T-helper 2 cell treated with Interferon-gamma antibody and Interleukin-4, amounts not matched to agents 5 μg/mL and 100 μg/mL, for 36 hours (primary cell): ENCODE results near the gene SRRM1.
A peak's percentile ranks its signal among the peaks of the same experiment; 100 is the strongest.

Experiments used
- DNase-seq: peaks from one replicate; pipeline ENCODE4 v3.0.0; 2021; ENCODE audit warnings: low spot score
- H3K27ac Mint-ChIP-seq: one replicate; pipeline ENCODE4 v1.8.0; 2021; ENCODE audit warnings: mild to moderate bottlenecking, mixed read lengths
- H3K27me3 Mint-ChIP-seq: one replicate; pipeline ENCODE4 v1.8.0; 2021; ENCODE audit warnings: low read depth, mixed read lengths
- H3K36me3 Mint-ChIP-seq: one replicate; pipeline ENCODE4 v1.8.0; 2021; ENCODE audit warnings: low read depth, mixed read lengths
- H3K4me1 Mint-ChIP-seq: one replicate; pipeline ENCODE4 v1.8.0; 2021; ENCODE audit warnings: low read depth, mixed read lengths
- H3K4me3 Mint-ChIP-seq: one replicate; pipeline ENCODE4 v1.8.0; 2022; ENCODE audit warnings: mild to moderate bottlenecking, moderate library complexity, mixed read lengths
- H3K9me3 Mint-ChIP-seq: one replicate; pipeline ENCODE4 v1.8.0; 2021; ENCODE audit warnings: mixed read lengths

The SRRM1 gene

GRCh38 chr1:24632832-24633175 lies 10.3 kb upstream of the SRRM1 start:
- Mint-ChIP-seq H3K36me3 (no peaks in the 10 kb centered on the region), H3K4me1 (peaks cover 2% of the 10 kb centered on the region), H3K27me3 (peaks cover 34% of the 10 kb centered on the region), H3K27ac (no peak overlapping the region), H3K9me3 (no peaks in the 10 kb centered on the region), H3K4me3 (no peak overlapping the region)
- no peak for DNase-seq

DNA sequence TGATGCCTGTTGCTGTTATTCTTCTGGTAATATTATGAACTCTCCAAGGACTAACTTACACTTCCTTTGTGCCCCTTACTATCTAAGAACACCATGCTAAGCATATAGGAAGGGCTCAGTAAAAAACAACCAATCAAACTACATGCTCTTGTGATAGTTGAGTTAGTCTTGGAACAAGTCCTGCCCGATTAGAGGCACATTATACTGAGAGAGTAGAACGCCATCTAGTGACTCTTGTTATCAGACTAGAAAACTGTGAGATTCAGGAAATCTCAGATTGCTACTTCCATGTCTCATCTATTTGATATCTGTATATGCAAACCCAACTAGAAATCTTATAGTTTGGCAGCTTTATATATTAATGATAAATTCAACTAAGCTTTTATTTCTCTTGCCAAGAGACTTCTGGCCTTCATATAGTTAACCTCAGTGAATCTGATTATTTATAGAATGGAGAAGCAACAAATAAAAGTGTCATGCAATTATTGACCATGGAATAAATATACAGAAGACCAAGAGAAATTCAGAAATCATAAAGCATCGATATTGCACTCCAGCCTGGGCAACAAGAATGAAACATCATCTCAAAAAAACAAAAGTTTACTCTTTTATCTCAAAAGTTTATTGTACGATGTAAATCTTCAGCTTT lies 7.8 kb upstream of the SRRM1 start:
- Mint-ChIP-seq H3K4me1 (peaks cover 6% of the 10 kb centered on the region), H3K9me3 (no peaks in the 10 kb centered on the region), H3K36me3 (no peaks in the 10 kb centered on the region), H3K4me3 (no peak overlapping the region), H3K27ac (no peak overlapping the region), H3K27me3 (peaks cover 26% of the 10 kb centered on the region)
- DNase-seq, result no peak

GRCh38 chr1:24636661-24637357 lies 6.3 kb upstream of the SRRM1 start:
- Mint-ChIP-seq H3K36me3 (no peaks in the 10 kb centered on the region), H3K27ac (no peak overlapping the region), H3K4me1 (peaks cover 13% of the 10 kb centered on the region), H3K9me3 (no peaks in the 10 kb centered on the region), H3K4me3 (no peak overlapping the region), H3K27me3 (peaks cover 24% of the 10 kb centered on the region)
- no peak for DNase-seq

- Mint-ChIP-seq H3K4me3 (no peak overlapping the region), H3K27ac (peak overlapping the region; percentile 33), H3K9me3 (no peaks in the 10 kb centered on the region), H3K27me3 (peaks cover 20% of the 10 kb centered on the region), H3K36me3 (peaks cover 6% of the 10 kb centered on the region), H3K4me1 (peaks cover 14% of the 10 kb centered on the region)
- DNase-seq, result no peak
These were observed 4.0 kb upstream of the SRRM1 start for GRCh38 chr1:24639094-24639493.

DNA sequence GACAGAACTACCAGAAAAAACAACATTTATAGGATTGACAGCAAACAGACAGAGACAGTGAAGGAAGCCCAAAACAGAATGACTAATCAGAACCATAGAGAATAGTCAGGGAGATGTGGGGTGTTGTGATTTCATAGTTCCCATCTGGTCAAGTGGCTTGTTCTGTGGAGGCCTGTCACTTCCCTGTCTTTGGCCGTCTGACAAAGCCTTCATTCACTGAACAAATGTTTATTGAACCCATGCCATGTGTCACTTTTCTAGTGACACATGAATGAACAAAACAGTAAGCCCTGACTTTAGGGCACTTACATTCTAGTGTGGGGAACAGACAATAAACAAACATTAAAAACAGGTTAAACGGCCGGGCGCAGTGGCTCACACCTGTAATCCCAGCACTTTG lies 3.2 kb upstream of the SRRM1 start:
- H3K27me3 Mint-ChIP-seq, result peaks cover 20% of the 10 kb centered on the region
- peak overlapping the region; percentile 33 for H3K27ac Mint-ChIP-seq
- H3K9me3 Mint-ChIP-seq, result no peaks in the 10 kb centered on the region
- no peak for DNase-seq
- no peak overlapping the region for H3K4me3 Mint-ChIP-seq
- H3K36me3 Mint-ChIP-seq, result peaks cover 11% of the 10 kb centered on the region
- peaks cover 21% of the 10 kb centered on the region for H3K4me1 Mint-ChIP-seq

- Mint-ChIP-seq H3K9me3 (no peaks in the 10 kb centered on the region), H3K36me3 (peaks cover 15% of the 10 kb centered on the region), H3K27ac (peak overlapping the region; percentile 37), H3K27me3 (peaks cover 18% of the 10 kb centered on the region), H3K4me1 (peaks cover 24% of the 10 kb centered on the region), H3K4me3 (peak overlapping the region; percentile 14)
- no peak for DNase-seq
These were observed 2.8 kb upstream of the SRRM1 start for GRCh38 chr1:24640288-24640687.

DNA sequence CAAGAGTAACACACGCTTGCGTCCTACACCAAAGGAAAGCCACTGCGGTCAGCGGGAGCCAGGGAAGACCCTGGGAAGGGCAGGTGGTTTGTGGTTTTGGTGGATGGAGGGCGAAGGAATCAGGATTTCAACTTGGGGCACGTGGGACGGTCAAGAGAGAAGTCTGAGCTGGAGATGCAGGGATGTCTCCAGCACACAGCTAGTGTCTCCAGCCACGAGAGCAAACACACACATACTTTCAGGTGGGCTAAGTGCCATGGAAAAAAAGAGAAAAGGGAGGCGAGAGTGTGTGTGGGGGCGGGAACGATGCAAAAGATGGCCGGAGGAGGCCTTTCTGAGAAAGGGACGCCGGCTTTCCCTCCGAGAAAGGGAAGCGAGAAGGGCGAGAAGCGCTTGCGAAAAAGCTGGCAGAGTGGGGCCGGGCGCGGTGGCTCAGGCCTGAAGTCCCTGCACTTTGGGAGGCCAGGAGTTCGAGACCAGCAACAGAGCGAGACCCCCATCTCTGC lies 1.4 kb upstream of the SRRM1 start:
- peaks cover 26% of the 10 kb centered on the region for H3K36me3 Mint-ChIP-seq

DNA sequence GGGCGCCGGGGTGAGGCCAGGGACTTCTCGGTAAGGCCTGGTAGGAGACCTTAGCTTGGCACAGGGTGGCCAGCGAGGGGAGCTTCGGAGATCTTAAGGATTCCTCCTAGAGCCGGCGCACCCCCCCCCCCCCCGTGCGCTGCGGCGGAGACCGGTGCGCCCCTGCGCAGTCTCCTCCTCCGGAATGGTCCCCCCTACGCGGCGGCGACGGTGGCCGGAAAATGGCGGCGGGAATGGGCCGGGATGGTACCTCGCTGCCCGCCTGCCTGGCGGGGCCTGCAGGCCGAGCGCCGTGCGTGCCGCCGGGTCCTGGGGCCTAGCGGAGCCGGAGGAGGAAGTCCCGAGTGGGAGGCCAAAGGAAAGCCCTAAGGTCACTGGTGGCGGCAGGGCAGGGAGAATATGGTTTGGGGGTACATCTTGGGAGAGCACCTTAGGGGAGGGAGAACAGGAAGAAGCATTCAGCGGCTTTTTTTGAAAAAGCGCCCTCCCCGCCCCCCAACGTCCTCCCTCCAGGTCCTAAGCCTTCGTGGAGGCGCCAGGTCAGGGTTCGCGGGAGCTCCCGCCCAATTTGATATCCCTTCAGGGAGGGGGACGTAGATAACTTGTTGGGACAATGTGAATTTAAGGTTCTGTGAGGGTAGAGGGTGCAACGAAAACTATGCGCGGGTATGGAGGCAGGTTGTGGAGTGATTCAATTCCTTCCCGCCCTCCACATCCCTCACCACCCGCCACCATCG lies 429 bp downstream of the SRRM1 start:
- DNase-seq, result no peak
- peak overlapping the region; percentile 97 for H3K4me3 Mint-ChIP-seq
- H3K9me3 Mint-ChIP-seq, result no peaks in the 10 kb centered on the region
- peak overlapping the region; percentile 99 for H3K27ac Mint-ChIP-seq
- H3K4me1 Mint-ChIP-seq, result peaks cover 42% of the 10 kb centered on the region
- H3K27me3 Mint-ChIP-seq, result no peaks in the 10 kb centered on the region
- peaks cover 44% of the 10 kb centered on the region for H3K36me3 Mint-ChIP-seq

More for the DNA sequence above, 1.4 kb upstream of the SRRM1 start:
- Mint-ChIP-seq H3K9me3 (no peaks in the 10 kb centered on the region), H3K4me3 (peak overlapping the region; percentile 97), H3K4me1 (peaks cover 31% of the 10 kb centered on the region), H3K27ac (peak overlapping the region; percentile 99), H3K27me3 (peaks cover 9% of the 10 kb centered on the region)
- DNase-seq, result peak; percentile 18

DNA sequence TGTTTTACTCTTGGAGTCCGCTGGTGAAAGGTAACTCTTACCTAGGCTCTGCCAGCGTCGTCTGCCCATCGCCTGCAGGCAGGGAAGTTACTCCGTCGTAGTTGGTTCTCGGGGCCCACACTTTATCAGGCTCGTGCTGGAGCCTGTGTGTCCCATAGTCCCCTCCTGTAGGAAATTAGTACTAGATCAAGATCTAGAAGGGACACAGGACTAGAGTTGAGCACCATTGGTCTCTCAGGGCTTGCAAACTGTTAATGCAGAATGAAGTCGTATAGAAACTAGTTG lies 940 bp downstream of the SRRM1 start:
- Mint-ChIP-seq H3K4me1 (peaks cover 45% of the 10 kb centered on the region), H3K9me3 (no peaks in the 10 kb centered on the region), H3K27me3 (no peaks in the 10 kb centered on the region), H3K36me3 (peaks cover 49% of the 10 kb centered on the region), H3K4me3 (peak overlapping the region; percentile 97), H3K27ac (peak overlapping the region; percentile 87)
- DNase-seq, result peak; percentile 14

DNA sequence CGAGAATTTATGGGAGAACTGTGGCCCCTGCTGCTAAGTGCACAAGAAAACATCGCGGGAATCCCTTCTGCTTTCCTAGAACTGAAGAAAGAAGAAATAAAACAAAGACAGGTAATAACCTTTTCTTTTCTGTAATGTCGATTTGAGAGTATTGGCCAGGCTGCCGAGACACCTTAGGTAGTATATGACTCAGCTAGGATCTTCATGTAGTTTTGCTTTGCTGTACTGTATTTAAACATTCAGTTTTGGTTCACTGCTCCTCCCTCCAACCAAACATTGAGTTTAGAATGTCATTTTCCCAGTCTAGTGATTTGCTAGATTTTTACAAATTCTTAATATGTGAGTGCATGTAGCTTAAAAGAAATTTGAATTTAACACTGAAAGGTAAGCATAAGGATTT lies 5.8 kb downstream of the SRRM1 start:
- H3K36me3 Mint-ChIP-seq, result peaks cover 83% of the 10 kb centered on the region
- peak overlapping the region; percentile 36 for H3K27ac Mint-ChIP-seq
- H3K4me3 Mint-ChIP-seq, result no peak overlapping the region
- peaks cover 47% of the 10 kb centered on the region for H3K4me1 Mint-ChIP-seq
- H3K9me3 Mint-ChIP-seq, result no peaks in the 10 kb centered on the region
- DNase-seq, result no peak
- H3K27me3 Mint-ChIP-seq, result no peaks in the 10 kb centered on the region

DNA sequence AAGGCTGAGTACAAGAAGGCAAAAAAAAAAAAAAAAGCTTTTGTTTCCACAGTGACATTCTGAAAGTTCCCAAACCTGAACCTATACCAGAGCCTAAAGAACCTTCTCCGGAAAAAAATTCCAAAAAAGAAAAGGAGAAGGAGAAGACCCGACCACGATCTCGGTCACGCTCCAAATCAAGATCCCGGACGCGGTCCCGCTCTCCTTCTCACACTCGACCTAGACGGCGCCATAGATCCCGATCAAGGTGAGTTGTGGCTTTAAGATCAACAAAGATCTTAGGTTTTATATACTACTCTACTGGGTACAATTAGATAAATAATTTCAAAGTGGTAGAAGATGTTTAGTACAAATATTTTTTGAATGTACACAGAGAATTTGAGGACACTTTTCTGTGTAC lies 9.3 kb downstream of the SRRM1 start:
- no peak for DNase-seq
- peaks cover 28% of the 10 kb centered on the region for H3K4me1 Mint-ChIP-seq
- H3K9me3 Mint-ChIP-seq, result no peaks in the 10 kb centered on the region
- H3K4me3 Mint-ChIP-seq, result no peak overlapping the region
- H3K27me3 Mint-ChIP-seq, result no peaks in the 10 kb centered on the region
- no peak overlapping the region for H3K27ac Mint-ChIP-seq
- H3K36me3 Mint-ChIP-seq, result peaks cover 79% of the 10 kb centered on the region

DNA sequence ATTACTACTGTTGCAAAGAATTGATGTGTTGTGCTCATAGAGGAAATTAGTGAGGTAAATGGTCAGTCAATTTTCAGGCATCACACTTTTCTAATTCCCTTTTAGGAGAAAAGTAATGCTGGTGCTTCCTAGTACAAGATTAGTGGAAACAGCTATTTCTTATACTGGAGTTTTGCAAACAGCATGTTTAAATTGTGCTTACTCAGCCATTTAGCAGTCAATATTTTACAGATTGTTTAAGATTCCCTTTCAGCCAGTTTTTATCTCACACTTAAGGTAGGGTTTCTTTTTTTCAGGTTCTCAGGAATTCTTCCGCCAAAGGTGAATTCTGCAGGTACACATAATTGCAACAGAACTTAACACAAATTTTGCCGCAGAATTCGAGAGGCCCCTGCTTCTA lies 10.9 kb downstream of the SRRM1 start:
- Mint-ChIP-seq H3K27me3 (no peaks in the 10 kb centered on the region), H3K4me1 (peaks cover 24% of the 10 kb centered on the region), H3K9me3 (no peaks in the 10 kb centered on the region), H3K4me3 (no peak overlapping the region), H3K27ac (no peak overlapping the region), H3K36me3 (peaks cover 74% of the 10 kb centered on the region)
- DNase-seq, result no peak

DNA sequence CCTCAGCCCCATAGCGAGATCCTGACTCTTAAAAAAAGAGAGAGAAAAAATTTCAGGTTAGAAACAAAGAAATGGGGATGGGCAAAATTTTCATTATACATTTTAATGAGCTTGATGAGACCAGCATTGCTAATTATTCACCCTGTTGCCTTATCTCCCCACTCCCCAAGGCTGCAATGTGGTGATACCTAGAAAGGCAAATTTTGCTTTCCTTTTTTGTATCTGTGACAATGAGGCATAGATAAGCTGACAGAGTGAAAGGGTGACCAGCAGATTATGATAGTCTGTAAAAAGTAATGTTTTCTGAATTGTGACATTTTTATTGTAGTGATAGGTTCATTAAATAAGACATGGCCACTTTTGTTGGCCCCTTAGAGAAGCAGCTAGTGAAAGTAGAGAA lies 12.9 kb downstream of the SRRM1 start:
- Mint-ChIP-seq H3K27me3 (no peaks in the 10 kb centered on the region), H3K4me3 (no peak overlapping the region), H3K27ac (no peak overlapping the region), H3K9me3 (no peaks in the 10 kb centered on the region), H3K36me3 (peaks cover 70% of the 10 kb centered on the region), H3K4me1 (peaks cover 16% of the 10 kb centered on the region)
- DNase-seq, result no peak

DNA sequence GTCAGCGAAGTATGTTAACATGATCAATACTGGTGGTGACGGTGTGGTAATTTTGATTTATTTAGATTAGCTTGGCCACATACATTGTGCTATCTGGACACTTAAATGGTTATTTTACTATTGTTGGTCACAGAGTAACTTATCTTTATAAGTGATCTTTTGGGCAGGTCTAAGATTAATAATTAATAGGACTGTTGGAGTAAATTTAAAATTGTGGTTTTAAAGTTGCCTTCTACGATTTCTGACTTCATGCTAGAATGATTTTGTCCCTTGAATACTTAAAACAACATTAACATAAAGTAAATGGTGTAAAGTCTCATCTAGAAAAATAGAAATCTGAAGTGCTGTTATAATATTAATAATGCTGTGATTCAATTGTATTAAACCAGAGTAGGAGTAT lies 14.7 kb downstream of the SRRM1 start:
- Mint-ChIP-seq H3K9me3 (no peaks in the 10 kb centered on the region), H3K36me3 (peaks cover 69% of the 10 kb centered on the region), H3K27me3 (no peaks in the 10 kb centered on the region), H3K4me1 (peaks cover 15% of the 10 kb centered on the region), H3K27ac (no peak overlapping the region), H3K4me3 (no peak overlapping the region)
- no peak for DNase-seq
